ENCODE data around the gene PLCG2.

Gene PLCG2

GRCh38 chr16:81848306-81848853 lies 69.3 kb downstream of the PLCG2 start:
- DNase-seq (ENCODE audit: extremely low spot score): no peak
- CTCF ChIA-PET: no interaction called here
- TF ChIP-seq SP1 (IDR thresholded peaks at IDR 0.05) (no peak), NFRKB (IDR thresholded peaks at IDR 0.05) (no peak), HDGF (IDR thresholded peaks at IDR 0.05; ENCODE audit: borderline replicate concordance) (no peak), CTBP1 (IDR thresholded peaks at IDR 0.05; ENCODE audit: borderline replicate concordance) (no peak), ZNF384 (IDR thresholded peaks at IDR 0.05) (no peak), PKNOX1 (IDR thresholded peaks at IDR 0.05) (no peak), TARDBP (IDR thresholded peaks at IDR 0.05) (no peak), LEF1 (IDR thresholded peaks at IDR 0.05; ENCODE audit: borderline replicate concordance) (no peak), ELF4 (IDR thresholded peaks at IDR 0.05) (no peak), ARNT (IDR thresholded peaks at IDR 0.05) (no peak), FOXA1 (IDR thresholded peaks at IDR 0.05) (no peak), FOXM1 (IDR thresholded peaks at IDR 0.05; ENCODE audit: borderline replicate concordance) (no peak), FOXK2 (IDR thresholded peaks at IDR 0.05) (no peak), BHLHE40 (IDR thresholded peaks at IDR 0.05; ENCODE audit: borderline replicate concordance) (no peak), L3MBTL2 (conservative IDR thresholded peaks at IDR 0.05) (no peak)
- POLR2A ChIA-PET: no interaction called here

- TF ChIP-seq BHLHE40 (IDR thresholded peaks at IDR 0.05; ENCODE audit: borderline replicate concordance) (no peak), SP1 (IDR thresholded peaks at IDR 0.05) (no peak), FOXK2 (IDR thresholded peaks at IDR 0.05) (no peak), ZNF384 (IDR thresholded peaks at IDR 0.05) (no peak), HDGF (IDR thresholded peaks at IDR 0.05; ENCODE audit: borderline replicate concordance) (no peak)
Measured at GRCh38 chr16:81850197-81850944, 71.3 kb downstream of the PLCG2 start.

GRCh38 chr16:81852347-81852746 lies 73.3 kb downstream of the PLCG2 start:
- TF ChIP-seq FOXM1 (IDR thresholded peaks at IDR 0.05; ENCODE audit: borderline replicate concordance) (no peak), HDGF (IDR thresholded peaks at IDR 0.05; ENCODE audit: borderline replicate concordance) (no peak), ARNT (IDR thresholded peaks at IDR 0.05) (no peak)

More at GRCh38 chr16:81850197-81850944, 71.3 kb downstream of the PLCG2 start:
- no peak for DNase-seq (ENCODE audit: extremely low spot score)
- CTCF ChIA-PET: interaction anchor here (0.8 to 1.2 kb wide), 2 partner anchors 10 to 30 kb away, joined by 3 to 4 read pairs; no protein-coding TSS in a partner anchor
- POLR2A ChIA-PET: no interaction called here

GRCh38 chr16:81855552-81856153 lies 76.6 kb downstream of the PLCG2 start:
- DNase-seq (ENCODE audit: extremely low spot score): no peak
- POLR2A ChIA-PET: no interaction called here
- CTCF ChIA-PET: interaction anchor here (0.9 kb wide), 1 partner anchor 14 kb away, joined by 4 read pairs; no protein-coding TSS in a partner anchor
- TF ChIP-seq HDGF (IDR thresholded peaks at IDR 0.05; ENCODE audit: borderline replicate concordance) (no peak), LEF1 (IDR thresholded peaks at IDR 0.05; ENCODE audit: borderline replicate concordance) (no peak), ELF4 (IDR thresholded peaks at IDR 0.05) (no peak), PKNOX1 (IDR thresholded peaks at IDR 0.05) (no peak)

More at GRCh38 chr16:81852347-81852746, 73.3 kb downstream of the PLCG2 start:
- ChIA-PET CTCF (interaction anchor here (1.2 kb wide), 1 partner anchor 27 kb away, joined by 3 read pairs; no protein-coding TSS in a partner anchor), POLR2A (no interaction called here)
- no peak for DNase-seq (ENCODE audit: extremely low spot score)

GRCh38 chr16:81860287-81861266 lies 81.5 kb downstream of the PLCG2 start:
- CTCF ChIA-PET: no interaction called here
- TF ChIP-seq ZNF384 (IDR thresholded peaks at IDR 0.05) (no peak), SP1 (IDR thresholded peaks at IDR 0.05) (no peak), NFRKB (IDR thresholded peaks at IDR 0.05) (no peak), CTBP1 (IDR thresholded peaks at IDR 0.05; ENCODE audit: borderline replicate concordance) (no peak)
- no peak for DNase-seq (ENCODE audit: extremely low spot score)
- POLR2A ChIA-PET: no interaction called here

- TF ChIP-seq FOXK2 (IDR thresholded peaks at IDR 0.05) (no peak), PKNOX1 (IDR thresholded peaks at IDR 0.05) (no peak), ARNT (IDR thresholded peaks at IDR 0.05) (no peak), L3MBTL2 (conservative IDR thresholded peaks at IDR 0.05) (no peak), BHLHE40 (IDR thresholded peaks at IDR 0.05; ENCODE audit: borderline replicate concordance) (no peak)
- DNase-seq (ENCODE audit: extremely low spot score): no peak
- ChIA-PET CTCF (no interaction called here), POLR2A (no interaction called here)
Measured at GRCh38 chr16:81861503-81861902, 82.4 kb downstream of the PLCG2 start.
